Esophagus squamous epithelium (tissue), 5 donors: ENCODE data around the gene SURF2. TPM values are rescaled to one million over a fixed set of nuclear protein-coding genes. Genes with fewer than 3 reads are reported as not detected.

Experiments used
- DNase-seq: peaks from one replicate; lab custom pipeline; 2025; lab: John Stamatoyannopoulos, UW
- H3K27ac ChIP-seq, 4 donors: fragments of 200-600 bp; sonication (generic); one replicate each; pipeline ENCODE4 v1.5.1; 2016 to 2019; ENCODE audit warnings: mild to moderate bottlenecking in 1 of 4
- H3K27me3 ChIP-seq, 4 donors: fragments of 200-600 bp; sonication (generic); 1 replicate in 3 of 4; 2 replicates in 1 of 4; pipeline versions ENCODE4 v1.5.1 to v1.6.0; 2017 to 2021; ENCODE audit warnings: antibody characterized with exemption in 1 of 4
- H3K36me3 ChIP-seq, 3 donors: fragments of 200-600 bp; sonication (generic); one replicate each; pipeline ENCODE4 v1.5.1; 2016 to 2019
- H3K4me1 ChIP-seq, 3 donors: fragments of 200-600 bp; sonication (generic); one replicate each; pipeline ENCODE4 v1.5.1; 2017 to 2019
- H3K4me3 ChIP-seq, 4 donors: fragments of 200-600 bp; sonication (generic); 1 replicate in 3 of 4; 2 replicates in 1 of 4; pipeline ENCODE4 v1.5.1; 2016 to 2019; ENCODE audit warnings: mild to moderate bottlenecking in 2 of 4, moderate library complexity in 1 of 4
- H3K9me3 ChIP-seq, 3 donors: fragments of 200-600 bp; sonication (generic); one replicate each; pipeline ENCODE4 v1.5.1; 2016 to 2019
- POLR2A ChIP-seq, 4 donors: fragments of 450-650 bp; IDR thresholded peaks; one replicate each; pipeline ENCODE4 v1.6.1; 2017; ENCODE audit warnings: antibody characterized with exemption in 4 of 4, mild to moderate bottlenecking in 4 of 4, moderate library complexity in 3 of 4
- WGBS, 2 donors: methylation state at CpG; one replicate each; pipeline ENCODE4 v1.1.5; 2018; 5-methylcytosine and 5-hydroxymethylcytosine counted together
- intact Hi-C: fragments of 100-400 bp; cut with DNase I; formaldehyde crosslinking; loops from one replicate; pipeline ENCODE4 v1.15.0; 2022
- small RNA-seq, 4 donors: library from RNA; depleted of rRNA; stranded (forward); fragments of <200 nt; gene quantifications; one replicate each; pipeline ENCODE3, GENCODE V24; 2016
- total RNA-seq, 4 donors: library from RNA; depleted of rRNA; stranded (reverse); fragments of >200 nt; gene quantifications; one replicate each; pipeline ENCODE4 v1.1.0, GENCODE V29; 2016
- TF ChIP-seq, protein P1 (sequence below), 6 experiments: fragments of 450-650 bp in 4 of 6; fragments of 200-600 bp in 2 of 6; sonication (generic) in 2 of 6; IDR thresholded peaks; one replicate each; pipeline ENCODE4 v1.5.1; 2016 to 2019; ENCODE audit warnings: antibody characterized with exemption in 6 of 6, mild to moderate bottlenecking in 4 of 6, moderate library complexity in 4 of 6
- donor health status: DM: yes; HTN: yes; CAD: no.

Gene SURF2
- total RNA-seq, 4 donors from 2014 or later = 30.1 to 36.8 (median 33.6) TPM

DNA sequence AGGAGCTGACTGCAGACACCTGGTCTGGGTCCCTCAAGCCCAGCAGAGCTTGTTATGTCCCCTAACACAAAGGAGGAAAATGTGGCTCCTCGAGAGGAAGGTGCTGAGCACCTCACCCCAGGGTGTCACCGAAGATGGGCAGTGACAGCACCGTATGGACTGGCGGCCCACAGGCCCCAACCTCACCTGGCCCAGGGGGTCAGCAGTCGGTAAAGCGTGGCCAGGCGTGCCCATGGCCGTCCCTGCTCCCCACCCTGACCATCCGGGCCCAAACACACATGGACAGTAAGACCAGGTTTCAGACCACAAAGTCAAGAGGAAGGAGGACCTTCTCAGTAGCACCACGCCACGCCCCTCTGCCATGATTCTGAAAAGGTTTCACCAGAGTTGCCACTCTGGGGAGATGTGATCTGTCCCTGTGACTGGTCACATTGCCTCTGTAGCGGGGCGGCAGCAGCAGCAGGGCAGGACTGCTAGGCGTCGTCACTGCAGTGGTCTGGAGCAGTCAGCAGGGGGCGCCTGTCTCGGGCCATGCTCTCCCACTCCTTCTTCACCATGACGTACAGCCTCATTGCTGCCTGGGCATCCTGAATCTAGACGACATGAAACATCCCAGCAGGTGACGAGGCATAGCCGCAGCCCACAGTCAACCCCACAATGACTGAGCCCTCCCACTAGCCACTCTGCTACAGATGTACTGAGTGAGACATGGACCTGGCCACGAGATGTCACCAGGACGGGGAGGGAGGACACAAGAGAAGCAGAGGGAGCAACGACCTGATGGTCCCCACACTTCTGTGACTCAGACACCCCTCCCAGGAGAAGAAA lies 50.3 kb downstream of the SURF2 start:
- intact Hi-C loops = loop anchor here (5.0 kb wide), 1 partner anchor 81 kb away; no protein-coding TSS in a partner anchor
- no peak overlapping the region for H3K4me3 ChIP-seq
- WGBS, 2 donors = 16 to 76% methylated on average over 5 to 9 of the region's 24 CpGs
- peaks cover 0 to 3% (median 0%) of the 10 kb centered on the region in 3 donors for H3K4me1 ChIP-seq
- no peak for DNase-seq
- TF ChIP-seq, protein P1, sequence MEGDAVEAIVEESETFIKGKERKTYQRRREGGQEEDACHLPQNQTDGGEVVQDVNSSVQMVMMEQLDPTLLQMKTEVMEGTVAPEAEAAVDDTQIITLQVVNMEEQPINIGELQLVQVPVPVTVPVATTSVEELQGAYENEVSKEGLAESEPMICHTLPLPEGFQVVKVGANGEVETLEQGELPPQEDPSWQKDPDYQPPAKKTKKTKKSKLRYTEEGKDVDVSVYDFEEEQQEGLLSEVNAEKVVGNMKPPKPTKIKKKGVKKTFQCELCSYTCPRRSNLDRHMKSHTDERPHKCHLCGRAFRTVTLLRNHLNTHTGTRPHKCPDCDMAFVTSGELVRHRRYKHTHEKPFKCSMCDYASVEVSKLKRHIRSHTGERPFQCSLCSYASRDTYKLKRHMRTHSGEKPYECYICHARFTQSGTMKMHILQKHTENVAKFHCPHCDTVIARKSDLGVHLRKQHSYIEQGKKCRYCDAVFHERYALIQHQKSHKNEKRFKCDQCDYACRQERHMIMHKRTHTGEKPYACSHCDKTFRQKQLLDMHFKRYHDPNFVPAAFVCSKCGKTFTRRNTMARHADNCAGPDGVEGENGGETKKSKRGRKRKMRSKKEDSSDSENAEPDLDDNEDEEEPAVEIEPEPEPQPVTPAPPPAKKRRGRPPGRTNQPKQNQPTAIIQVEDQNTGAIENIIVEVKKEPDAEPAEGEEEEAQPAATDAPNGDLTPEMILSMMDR (IDR thresholded peaks at IDR 0.05) = peak; percentile 65 to 94 (median 88)
- no peak for TF ChIP-seq POLR2A (IDR thresholded peaks at IDR 0.05)
- H3K9me3 ChIP-seq = no peaks in the 10 kb centered on the region
- H3K36me3 ChIP-seq = peaks cover 19 to 92% (median 40%) of the 10 kb centered on the region in 3 donors
- H3K27me3 ChIP-seq = no peaks in the 10 kb centered on the region
- H3K27ac ChIP-seq = no peak overlapping the region

DNA sequence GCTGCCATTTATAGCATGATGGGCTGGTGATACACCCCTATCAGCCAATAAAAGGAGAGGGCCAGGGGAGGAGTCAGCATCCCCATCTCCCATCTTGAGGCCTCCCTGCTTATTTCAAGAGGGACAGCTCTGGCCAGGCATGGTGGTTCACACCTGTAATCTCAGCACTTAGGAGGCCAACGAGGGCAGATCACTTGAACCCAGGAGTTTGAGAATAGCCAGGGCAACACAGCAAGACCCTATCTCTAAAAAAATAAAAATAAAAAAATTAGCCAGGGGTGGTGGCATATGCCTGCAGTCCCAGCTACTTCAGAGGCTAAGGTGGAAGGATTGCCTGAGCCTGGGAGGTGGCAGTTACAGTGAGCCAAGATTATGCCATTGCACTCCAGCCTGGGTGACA lies 51.7 kb downstream of the SURF2 start:
- intact Hi-C loops = loop anchor here (5.0 kb wide), 1 partner anchor 79 kb away; no protein-coding TSS in a partner anchor
- H3K4me1 ChIP-seq = peaks cover 0 to 3% (median 0%) of the 10 kb centered on the region in 3 donors
- H3K27ac ChIP-seq = no peak overlapping the region
- 100% methylated on average over 1 of the region's 1 CpG for WGBS, 2 donors
- no peak for DNase-seq
- H3K4me3 ChIP-seq = no peak overlapping the region
- no peaks in the 10 kb centered on the region for H3K27me3 ChIP-seq
- peaks cover 19 to 92% (median 47%) of the 10 kb centered on the region in 3 donors for H3K36me3 ChIP-seq
- TF ChIP-seq, protein P1 (IDR thresholded peaks at IDR 0.05) = no peak
- no peak for TF ChIP-seq POLR2A (IDR thresholded peaks at IDR 0.05)
- H3K9me3 ChIP-seq = no peaks in the 10 kb centered on the region

Small RNAs within 50 kb of the gene (small RNA-seq; reads per million reads assigned to genes)
- 0 reads per million in 4 donors for gene RF00019
- gene SNORD24 = 0 reads per million in 4 donors
- gene SNORD36A = 0 reads per million in 4 donors
- gene SNORD36B = 0 reads per million in 4 donors
- gene SNORD36C = 0 reads per million in 4 donors

Other genes with a start within 250 kb of the SURF2 start
- gene RALGDS, start 235.3 kb upstream of the SURF2 start, total RNA-seq = 10 to 100 TPM; 53.4 to 71.1 (median 55.3) TPM
- 1 to 10 TPM; 3.0 to 8.8 (median 3.8) TPM for gene GBGT1, start 192.6 kb upstream of the SURF2 start, total RNA-seq
- not detected for gene OBP2B, start 147.3 kb upstream of the SURF2 start, total RNA-seq
- gene ABO, start 81.3 kb upstream of the SURF2 start, total RNA-seq = 10 to 100 TPM in 2 of 4 donors, 1 to 10 TPM in 2; 3.4 to 48.8 (median 8.2) TPM
- gene SURF6, start 20.4 kb upstream of the SURF2 start, total RNA-seq = 10 to 100 TPM; 14.5 to 28.6 (median 22.0) TPM
- gene MED22, start 8.4 kb upstream of the SURF2 start, total RNA-seq = 10 to 100 TPM; 10.8 to 22.5 (median 15.9) TPM
- 1,000 to 10,000 TPM; 1,828 to 2,553 (median 2,363) TPM for gene RPL7A, start 8.3 kb upstream of the SURF2 start, total RNA-seq
- gene SURF1, start 63 bp upstream of the SURF2 start, total RNA-seq = 10 to 100 TPM; 18.2 to 44.7 (median 32.0) TPM
- 100 to 1,000 TPM; 104 to 140 (median 117) TPM for gene SURF4, start 19.5 kb downstream of the SURF2 start, total RNA-seq
- gene STKLD1, start 19.8 kb downstream of the SURF2 start, total RNA-seq = under 1 TPM in 1 of 4 donors, not detected in 3; 0.38 TPM
- gene REXO4, start 61.5 kb downstream of the SURF2 start, total RNA-seq = 10 to 100 TPM; 21.5 to 26.0 (median 21.7) TPM
- gene ADAMTS13, start 65.8 kb downstream of the SURF2 start, total RNA-seq = 1 to 10 TPM in 1 of 4 donors, under 1 TPM in 3; 0.21 to 2.5 (median 0.33) TPM
- gene CACFD1, start 103.4 kb downstream of the SURF2 start, total RNA-seq = 10 to 100 TPM in 1 of 4 donors, 1 to 10 TPM in 3; 5.9 to 13.7 (median 9.1) TPM
- gene SLC2A6, start 122.5 kb downstream of the SURF2 start, total RNA-seq = 1 to 10 TPM in 1 of 4 donors, under 1 TPM in 3; 0.42 to 1.1 (median 0.85) TPM
- not detected for gene MYMK, start 168.4 kb downstream of the SURF2 start, total RNA-seq
- 1 to 10 TPM; 1.1 to 2.1 (median 1.4) TPM for gene ADAMTSL2, start 178.2 kb downstream of the SURF2 start, total RNA-seq